A549 (cell line): ENCODE data around the gene GNA12. TPM values are rescaled to one million over a fixed set of nuclear protein-coding genes. Genes with fewer than 3 reads are reported as not detected.
A peak's percentile ranks its signal among the peaks of the same experiment; 100 is the strongest.

Experiments used
- ATAC-seq, 2 experiments: fragments of 200-7000 bp in 1 of 2; fragments of >200 bp in 1 of 2; cut with Nextera tagmentation in 1 of 2; cut with Tn5 transposase in 1 of 2; 3 replicates each; pipeline versions ENCODE4 v1.8.0 to v1.9.1; 2018 to 2020; ENCODE audit warnings: mild to moderate bottlenecking in 1 of 2, moderate library complexity in 1 of 2
- CTCF ChIA-PET: fragments of 300-600 bp; sonication (Branson Sonifier 250); formaldehyde crosslinking; extraction: SDS; loops from one replicate; lab custom pipeline; 2021; ENCODE audit warnings: antibody characterized with exemption, inconsistent platforms; lab: Yijun Ruan, JAX
- POLR2A ChIA-PET: fragments of 350-600 bp; formaldehyde crosslinking; extraction: SDS; loops from one replicate; lab custom pipeline; 2021; ENCODE audit warnings: antibody characterized with exemption, inconsistent platforms; lab: Yijun Ruan, JAX
- DNase-seq, 2 experiments: peaks; one replicate each; pipeline versions ENCODE4 v3.0.0 to v3.0.0-alpha.2; 2011 to 2016; ENCODE audit warnings: low read depth in 1 of 2, low spot score in 1 of 2
- FAIRE-seq: peaks from 2 replicates; lab custom pipeline; 2011; peaks lifted over from hg19 to GRCh38; lab: Jason Lieb, UNC
- H3K27ac ChIP-seq, 2 experiments: fragments of >200 bp; sonication (Bioruptor Twin); formaldehyde crosslinking; 3 replicates each; pipeline ENCODE4 v1.5.1; 2016 to 2017
- H3K4me1 ChIP-seq: fragments of >200 bp; sonication (Bioruptor Twin); formaldehyde crosslinking; 3 replicates; pipeline ENCODE4 v1.6.1; 2016
- H3K4me2 ChIP-seq: fragments of >200 bp; sonication (Bioruptor Twin); formaldehyde crosslinking; 3 replicates; pipeline ENCODE4 v1.6.1; 2016
- H3K4me3 ChIP-seq: fragments of >200 bp; sonication (Bioruptor Twin); formaldehyde crosslinking; 3 replicates; pipeline ENCODE4 v1.5.1; 2016
- H3K9me3 ChIP-seq: fragments of >200 bp; sonication (Bioruptor Twin); formaldehyde crosslinking; 3 replicates; pipeline ENCODE4 v1.6.1; 2016
- CBX8 ChIP-seq: fragments of 200-600 bp; sonication (generic); IDR thresholded peaks from 2 replicates; pipeline ENCODE4 v1.6.1; 2016
- EHMT2 ChIP-seq: fragments of 200-600 bp; sonication (generic); IDR thresholded peaks from 2 replicates; pipeline ENCODE4 v1.6.1; 2016; ENCODE audit warnings: antibody characterized with exemption, low read depth, mild to moderate bottlenecking, moderate library complexity
- EP300 ChIP-seq, 2 experiments: fragments of >200 bp; sonication (Bioruptor Twin); formaldehyde crosslinking; IDR thresholded peaks; 2 replicates in 1 of 2; 3 replicates in 1 of 2; pipeline ENCODE4 v1.6.1; 2016 to 2017
- ESRRA ChIP-seq: fragments of 150-350 bp; IDR thresholded peaks from 2 replicates; pipeline ENCODE4 v1.6.1; 2014; ENCODE audit warnings: mild to moderate bottlenecking, low read length, borderline replicate concordance
- FOSB ChIP-seq: fragments of 250-450 bp; sonication (Bioruptor Pico); IDR thresholded peaks from 2 replicates; pipeline ENCODE4 v1.5.0; 2020; ENCODE audit warnings: mild to moderate bottlenecking, moderate library complexity
- FOXS1 ChIP-seq: fragments of 250-450 bp; sonication (Bioruptor Pico); IDR thresholded peaks from 2 replicates; pipeline ENCODE4 v1.5.0; 2020; ENCODE audit warnings: mild to moderate bottlenecking, moderate library complexity
- GATA3 ChIP-seq: IDR thresholded peaks from 2 replicates; pipeline ENCODE4 v1.6.1; 2012; ENCODE audit warnings: borderline replicate concordance
- KDM5A ChIP-seq: fragments of 200-600 bp; sonication (generic); IDR thresholded peaks from 2 replicates; pipeline ENCODE4 v1.6.1; 2016; ENCODE audit warnings: antibody characterized with exemption, mild to moderate bottlenecking
- MAFK ChIP-seq: fragments of 450-650 bp; IDR thresholded peaks from 2 replicates; pipeline ENCODE4 v1.6.1; 2014; ENCODE audit not compliant: partially characterized antibody
- MAZ ChIP-seq: fragments of 150-350 bp; IDR thresholded peaks from 2 replicates; pipeline ENCODE4 v1.6.1; 2014; ENCODE audit warnings: antibody characterized with exemption, low read depth, low read length, borderline replicate concordance
- MYC ChIP-seq: IDR thresholded peaks from 2 replicates; pipeline ENCODE4 v1.6.1; 2012; ENCODE audit warnings: mild to moderate bottlenecking, inconsistent platforms, low read length, improper control_type of control experiment, borderline replicate concordance
- NR3C1 ChIP-seq: fragments of >200 bp; sonication (Bioruptor Twin); formaldehyde crosslinking; IDR thresholded peaks from 3 replicates; pipeline ENCODE4 v1.6.1; 2017
- POLR2A ChIP-seq: IDR thresholded peaks from 2 replicates; pipeline ENCODE4 v1.6.1; 2012; ENCODE audit warnings: mild to moderate bottlenecking, low read length
- RAD21 ChIP-seq, 2 experiments: fragments of >200 bp in 1 of 2; sonication (Bioruptor Twin) in 1 of 2; formaldehyde crosslinking in 1 of 2; IDR thresholded peaks in 1 of 2; conservative IDR thresholded peaks in 1 of 2; 2 replicates in 1 of 2; 3 replicates in 1 of 2; pipeline ENCODE4 v1.6.1; 2012 to 2018; ENCODE audit warnings: inconsistent platforms in 1 of 2
- RARB ChIP-seq: fragments of 250-450 bp; sonication (Bioruptor Pico); IDR thresholded peaks from 2 replicates; pipeline ENCODE4 v1.8.0; 2021; ENCODE audit warnings: mild to moderate bottlenecking, moderate library complexity
- SMC3 ChIP-seq: fragments of >200 bp; sonication (Bioruptor Twin); formaldehyde crosslinking; IDR thresholded peaks from 3 replicates; pipeline ENCODE4 v1.6.1; 2018; ENCODE audit warnings: inconsistent platforms
- ZC3H11A ChIP-seq: fragments of 450-650 bp; IDR thresholded peaks from 2 replicates; pipeline ENCODE4 v1.6.1; 2014; ENCODE audit warnings: antibody characterized with exemption, mild to moderate bottlenecking
- ZFP36 ChIP-seq: fragments of 450-650 bp; IDR thresholded peaks from 2 replicates; pipeline ENCODE4 v1.6.1; 2014; ENCODE audit warnings: borderline replicate concordance; ENCODE audit not compliant: partially characterized antibody
- ZNF302 ChIP-seq: fragments of 250-450 bp; sonication (Bioruptor Pico); IDR thresholded peaks from 2 replicates; pipeline ENCODE4 v1.9.0; 2021; ENCODE audit warnings: inconsistent platforms, mild to moderate bottlenecking, moderate library complexity
- WGBS: methylation state at CpG from one replicate; pipeline ENCODE4 v1.1.6; 2017; ENCODE audit errors: missing lambda C conversion rate; 5-methylcytosine and 5-hydroxymethylcytosine counted together
- polyA plus RNA-seq, 4 experiments: library from polyadenylated mRNA; depleted of rRNA in 3 of 4; stranded (reverse); fragments of >200 nt; fragmentation: RNase III in 1 of 4; extraction: RNeasy Plus Mini Kit Qiagen cat#74134 plus additional on column Dnase treatment in 1 of 4; gene quantifications; 2 replicates in 3 of 4; 3 replicates in 1 of 4; pipeline ENCODE4 v1.2.3, GENCODE V29; 2011 to 2017
- TF ChIP-seq, protein P1 (sequence below): fragments of 250-450 bp; sonication (Bioruptor Pico); IDR thresholded peaks from 2 replicates; pipeline ENCODE4 v1.5.0; 2021; ENCODE audit warnings: mild to moderate bottlenecking, moderate library complexity, borderline replicate concordance
- TF ChIP-seq, protein P2 (sequence below): fragments of >200 bp; sonication (Bioruptor Twin); formaldehyde crosslinking; IDR thresholded peaks from 3 replicates; pipeline ENCODE4 v1.5.1; 2016
- TF ChIP-seq, protein P3 (sequence below): IDR thresholded peaks from 2 replicates; pipeline ENCODE4 v1.6.1; 2012

GNA12 gene
- polyA plus RNA-seq, 2 of the 4 experiments (the other 2 are of a cell fraction), result 33.0 to 43.7 TPM

DNA sequence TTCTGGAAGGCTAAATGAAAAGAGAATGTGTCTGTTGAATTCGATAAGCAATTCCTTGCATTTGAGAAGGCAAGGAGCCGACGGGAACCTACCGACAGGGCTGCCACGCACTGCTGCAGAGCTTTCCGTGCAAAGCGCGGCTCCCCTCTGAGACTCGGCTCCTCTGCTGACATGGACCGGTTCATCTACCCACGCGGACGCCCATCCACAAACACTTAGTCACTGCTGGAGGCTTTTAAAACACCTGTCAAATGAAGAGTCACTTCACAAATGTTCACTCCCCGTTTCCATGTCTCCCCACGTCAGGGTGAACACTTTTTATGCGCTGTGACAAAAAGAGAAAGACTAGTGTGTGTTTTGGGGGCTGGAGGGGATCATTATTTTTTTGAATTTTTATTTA, 124.1 kb downstream of the GNA12 start:
- H3K4me3 ChIP-seq, result no peak overlapping the region
- 92% methylated on average over 16 of the region's 16 CpGs for WGBS
- ChIA-PET POLR2A (no interaction called here), CTCF (interaction anchor here (1.1 to 1.7 kb wide), 2 partner anchors 10 to 37 kb away, joined by 3 to 17 read pairs; no protein-coding TSS in a partner anchor)
- no peaks in the 10 kb centered on the region for H3K9me3 ChIP-seq
- H3K4me1 ChIP-seq, result no peaks in the 10 kb centered on the region
- TF ChIP-seq CBX8 (no peak), RARB (CRISPR knock-in tag) (no peak), MYC (no peak), ZNF302 (CRISPR knock-in tag) (no peak), FOSB (CRISPR knock-in tag) (no peak)
- H3K4me2 ChIP-seq, result no peak overlapping the region
- no peak overlapping the region for H3K27ac ChIP-seq
- FAIRE-seq (no peak), ATAC-seq (no peak), DNase-seq (no peak)

DNA sequence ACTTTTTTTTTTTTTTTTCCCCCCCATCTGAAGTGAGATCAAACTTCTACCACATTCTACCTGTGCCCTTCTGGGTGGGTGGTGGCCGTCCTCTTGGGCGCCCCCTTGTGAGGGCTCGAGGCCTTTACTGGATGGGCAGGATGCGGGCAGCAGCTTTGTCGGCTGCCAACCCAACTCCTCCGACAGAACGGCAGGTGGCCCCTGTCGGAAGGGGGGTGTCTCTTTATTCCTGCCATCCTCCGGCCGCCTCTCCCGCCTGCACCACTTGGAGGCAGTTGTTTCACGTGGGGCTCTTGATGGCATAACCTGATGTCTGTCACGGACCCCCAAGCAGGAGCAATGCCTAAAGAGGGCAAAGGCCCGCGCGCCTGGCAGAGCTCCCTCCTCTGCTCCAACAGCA, 125.1 kb downstream of the GNA12 start:
- Histone ChIP-seq H3K27ac (no peak overlapping the region), H3K4me2 (no peak overlapping the region), H3K9me3 (no peaks in the 10 kb centered on the region), H3K4me1 (no peaks in the 10 kb centered on the region), H3K4me3 (no peak overlapping the region)
- 72% methylated on average over 15 of the region's 16 CpGs for WGBS
- peak; percentile 63 to 85; a peak in 5 of 6 replicates for ATAC-seq
- ChIA-PET POLR2A (interaction anchor here (0.6 to 1.5 kb wide), 2 partner anchors 39 to 50 kb away, joined by 3 to 7 read pairs; no protein-coding TSS in a partner anchor), CTCF (interaction anchor here (0.6 to 2.7 kb wide), 17 partner anchors 9 to 335 kb away, joined by 3 to 33 read pairs (median 3); no protein-coding TSS in a partner anchor)
- no peak for FAIRE-seq
- TF ChIP-seq NR3C1 (no peak), ZFP36 (no peak), RAD21 (conservative IDR thresholded peaks at IDR 0.05 in 1 of 2, IDR thresholded peaks at IDR 0.05 in 1 of 2) (peak; percentile 23 to 24; a peak in 2 of 5 replicates), POLR2A (no peak), EP300 (IDR thresholded peaks at IDR 0.05) (no peak), KDM5A (no peak), FOXS1 (no peak), MAZ (no peak), GATA3 (no peak), ZC3H11A (no peak), ESRRA (no peak), SMC3 (peak; percentile 46)
- TF ChIP-seq, protein P1, sequence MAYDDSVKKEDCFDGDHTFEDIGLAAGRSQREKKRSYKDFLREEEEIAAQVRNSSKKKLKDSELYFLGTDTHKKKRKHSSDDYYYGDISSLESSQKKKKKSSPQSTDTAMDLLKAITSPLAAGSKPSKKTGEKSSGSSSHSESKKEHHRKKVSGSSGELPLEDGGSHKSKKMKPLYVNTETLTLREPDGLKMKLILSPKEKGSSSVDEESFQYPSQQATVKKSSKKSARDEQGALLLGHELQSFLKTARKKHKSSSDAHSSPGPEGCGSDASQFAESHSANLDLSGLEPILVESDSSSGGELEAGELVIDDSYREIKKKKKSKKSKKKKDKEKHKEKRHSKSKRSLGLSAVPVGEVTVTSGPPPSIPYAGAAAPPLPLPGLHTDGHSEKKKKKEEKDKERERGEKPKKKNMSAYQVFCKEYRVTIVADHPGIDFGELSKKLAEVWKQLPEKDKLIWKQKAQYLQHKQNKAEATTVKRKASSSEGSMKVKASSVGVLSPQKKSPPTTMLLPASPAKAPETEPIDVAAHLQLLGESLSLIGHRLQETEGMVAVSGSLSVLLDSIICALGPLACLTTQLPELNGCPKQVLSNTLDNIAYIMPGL, result no peak
- TF ChIP-seq, protein P2, sequence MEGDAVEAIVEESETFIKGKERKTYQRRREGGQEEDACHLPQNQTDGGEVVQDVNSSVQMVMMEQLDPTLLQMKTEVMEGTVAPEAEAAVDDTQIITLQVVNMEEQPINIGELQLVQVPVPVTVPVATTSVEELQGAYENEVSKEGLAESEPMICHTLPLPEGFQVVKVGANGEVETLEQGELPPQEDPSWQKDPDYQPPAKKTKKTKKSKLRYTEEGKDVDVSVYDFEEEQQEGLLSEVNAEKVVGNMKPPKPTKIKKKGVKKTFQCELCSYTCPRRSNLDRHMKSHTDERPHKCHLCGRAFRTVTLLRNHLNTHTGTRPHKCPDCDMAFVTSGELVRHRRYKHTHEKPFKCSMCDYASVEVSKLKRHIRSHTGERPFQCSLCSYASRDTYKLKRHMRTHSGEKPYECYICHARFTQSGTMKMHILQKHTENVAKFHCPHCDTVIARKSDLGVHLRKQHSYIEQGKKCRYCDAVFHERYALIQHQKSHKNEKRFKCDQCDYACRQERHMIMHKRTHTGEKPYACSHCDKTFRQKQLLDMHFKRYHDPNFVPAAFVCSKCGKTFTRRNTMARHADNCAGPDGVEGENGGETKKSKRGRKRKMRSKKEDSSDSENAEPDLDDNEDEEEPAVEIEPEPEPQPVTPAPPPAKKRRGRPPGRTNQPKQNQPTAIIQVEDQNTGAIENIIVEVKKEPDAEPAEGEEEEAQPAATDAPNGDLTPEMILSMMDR, result peak; percentile 49
- TF ChIP-seq, protein P3, sequence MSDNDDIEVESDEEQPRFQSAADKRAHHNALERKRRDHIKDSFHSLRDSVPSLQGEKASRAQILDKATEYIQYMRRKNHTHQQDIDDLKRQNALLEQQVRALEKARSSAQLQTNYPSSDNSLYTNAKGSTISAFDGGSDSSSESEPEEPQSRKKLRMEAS, result no peak
- TF ChIP-seq, all 56 proteins: peak for 3
- DNase-seq, result peak; percentile 31 to 83

DNA sequence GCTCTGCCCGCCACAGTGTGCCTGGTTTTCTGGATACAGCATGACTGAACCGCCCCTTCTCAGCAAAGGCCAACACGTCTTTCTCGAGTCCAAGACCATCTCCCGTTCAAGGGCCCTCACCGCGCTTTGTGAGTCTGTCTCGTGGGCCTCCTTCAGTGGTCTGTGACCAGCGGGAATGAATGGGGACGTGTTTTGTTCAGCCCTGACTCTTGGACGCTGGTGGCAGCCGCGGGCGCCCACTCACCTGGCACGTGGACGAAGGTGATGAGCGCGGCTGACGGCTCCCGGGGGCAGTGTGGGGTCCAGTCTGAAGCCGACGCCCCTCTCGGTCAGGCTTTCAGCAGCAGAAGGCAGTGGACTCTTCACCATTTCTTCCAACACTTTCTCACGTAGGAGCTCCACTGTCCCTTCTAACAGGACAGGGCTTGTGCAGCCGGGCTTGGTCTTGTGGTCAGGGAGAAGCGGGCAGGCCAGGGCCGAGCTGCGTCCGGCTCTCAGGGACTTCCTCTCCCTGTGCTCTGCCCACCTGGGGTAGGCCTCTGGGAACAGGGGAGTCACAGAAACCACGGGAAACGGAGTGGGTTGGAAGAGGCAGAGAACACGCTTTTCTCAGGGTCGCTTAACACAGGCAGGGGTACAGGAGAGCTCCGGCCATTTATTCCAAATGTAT, 125.7 kb downstream of the GNA12 start:
- CTCF ChIA-PET, result interaction anchor here (0.6 to 2.7 kb wide), 13 partner anchors 9 to 336 kb away, joined by 3 to 33 read pairs (median 4); no protein-coding TSS in a partner anchor
- H3K4me3 ChIP-seq, result no peak overlapping the region
- H3K4me2 ChIP-seq, result no peak overlapping the region
- TF ChIP-seq EP300 (IDR thresholded peaks at IDR 0.05), result no peak
- TF ChIP-seq EHMT2, result no peak
- no peak for TF ChIP-seq MAFK
- TF ChIP-seq, all 56 proteins: peak for 0
- FAIRE-seq (no peak), DNase-seq (no peak), ATAC-seq (no peak; a peak in 1 of 6 replicates)
- H3K27ac ChIP-seq, result no peak overlapping the region
- no peaks in the 10 kb centered on the region for H3K4me1 ChIP-seq
- H3K9me3 ChIP-seq, result no peaks in the 10 kb centered on the region
- 89% methylated on average over 34 of the region's 34 CpGs for WGBS
- POLR2A ChIA-PET, result interaction anchor here (0.6 to 1.5 kb wide), 2 partner anchors 39 to 50 kb away, joined by 3 to 7 read pairs; no protein-coding TSS in a partner anchor
